Stimulated activated CD4-positive, alpha-beta T cell treated with anti-CD3 and anti-CD28 coated beads, TNF-alpha, amount 100 ng/mL, for 4 hours (primary cell): Measurements from ENCODE around the gene CDH5.
A peak's percentile ranks its signal among the peaks of the same experiment; 100 is the strongest.
"Not testable (repeated sequence)": the region's sequence is repeated elsewhere in the genome, so short reads cannot be mapped to it uniquely, and the experiment has no call there.

Source experiments
- DNase-seq, 3 experiments: peaks; one replicate each; pipeline ENCODE4 v3.0.0-alpha.2; 2020; ENCODE audit warnings: low read depth in 3 of 3

Gene CDH5

GRCh38 chr16:66366433-66367299 is at the start of gene CDH5:
CDH5 (plus strand) TSS chr16:66366691; CDS start chr16:66379338, 12,647 bp downstream.
- no peak for DNase-seq

- no peak for DNase-seq
Observed at GRCh38 chr16:66318505-66318904, 48.0 kb upstream of the CDH5 start.

- no peak for DNase-seq
Observed at GRCh38 chr16:66320774-66321173, 45.7 kb upstream of the CDH5 start.

GRCh38 chr16:66322174-66322573 is 44.3 kb upstream of the CDH5 start:
- DNase-seq, result no peak

GRCh38 chr16:66324815-66325515 is 41.5 kb upstream of the CDH5 start:
- no peak for DNase-seq

- no peak for DNase-seq
Observed at GRCh38 chr16:66325717-66326376, 40.6 kb upstream of the CDH5 start.

- DNase-seq, result no peak
Observed at GRCh38 chr16:66326991-66327513, 39.4 kb upstream of the CDH5 start.

GRCh38 chr16:66328282-66328681 is 38.2 kb upstream of the CDH5 start:
- DNase-seq, result no peak

GRCh38 chr16:66331464-66331863 is 35.0 kb upstream of the CDH5 start:
- not testable (repeated sequence) for DNase-seq

- no peak for DNase-seq
Observed at GRCh38 chr16:66332634-66333610, 33.6 kb upstream of the CDH5 start.

- DNase-seq, result no peak
Observed at GRCh38 chr16:66334853-66335574, 31.5 kb upstream of the CDH5 start.

GRCh38 chr16:66335704-66336329 is 30.7 kb upstream of the CDH5 start:
- DNase-seq, result no peak

- no peak for DNase-seq
Observed at GRCh38 chr16:66337463-66338188, 28.9 kb upstream of the CDH5 start.

GRCh38 chr16:66342294-66342900 is 24.1 kb upstream of the CDH5 start:
- no peak for DNase-seq

- DNase-seq, result peak in 1 of 3 experiments; percentile 14
Observed at GRCh38 chr16:66344533-66345145, 21.9 kb upstream of the CDH5 start.

GRCh38 chr16:66346221-66346620 is 20.3 kb upstream of the CDH5 start:
- DNase-seq, result no peak

GRCh38 chr16:66352304-66352703 is 14.2 kb upstream of the CDH5 start:
- no peak for DNase-seq

GRCh38 chr16:66353055-66353454 is 13.4 kb upstream of the CDH5 start:
- no peak for DNase-seq
